NCI-H82 (cell line): ENCODE data around the gene FCER1G.

Experiments used
- DNase-seq: peaks from one replicate; lab custom pipeline; 2025; lab: John Stamatoyannopoulos, UW

The FCER1G gene

GRCh38 chr1:161188381-161188780 is 26.7 kb upstream of the FCER1G start:
- DNase-seq, result no peak

- no peak for DNase-seq
Observed at GRCh38 chr1:161189036-161189435, 26.1 kb upstream of the FCER1G start.

- peak; percentile 61 for DNase-seq
Observed at GRCh38 chr1:161190962-161191521, 24.1 kb upstream of the FCER1G start.

- DNase-seq, result no peak
Observed at GRCh38 chr1:161191971-161192370, 23.1 kb upstream of the FCER1G start.

- peak; percentile 94 for DNase-seq
Observed at GRCh38 chr1:161192476-161193465, 22.3 kb upstream of the FCER1G start.

- no peak for DNase-seq
Observed at GRCh38 chr1:161193561-161194235, 21.4 kb upstream of the FCER1G start.

DNA sequence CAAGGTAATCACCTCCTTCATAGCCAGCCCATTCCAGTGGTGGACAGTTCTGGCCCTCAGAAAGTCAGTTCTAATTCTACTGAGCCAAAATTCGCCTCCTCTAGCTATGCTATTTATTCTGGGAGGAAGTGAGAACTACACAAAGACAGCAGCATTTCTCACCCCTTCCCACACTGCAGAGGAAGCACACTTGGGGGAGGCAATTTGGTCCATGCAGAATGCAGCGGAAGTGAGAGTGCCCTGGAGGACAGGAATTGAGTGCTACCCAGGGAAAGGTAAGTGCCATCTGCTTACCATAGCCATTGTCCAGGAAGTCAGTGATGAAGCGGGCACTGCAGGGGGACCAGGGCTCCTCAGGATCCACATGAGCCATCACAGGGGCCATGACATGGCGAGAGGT is 19.9 kb upstream of the FCER1G start:
- DNase-seq, result no peak

GRCh38 chr1:161196111-161196510 is 19.0 kb upstream of the FCER1G start:
- no peak for DNase-seq

- DNase-seq, result peak; percentile 96
Observed at GRCh38 chr1:161196521-161197451, 18.3 kb upstream of the FCER1G start.

DNA sequence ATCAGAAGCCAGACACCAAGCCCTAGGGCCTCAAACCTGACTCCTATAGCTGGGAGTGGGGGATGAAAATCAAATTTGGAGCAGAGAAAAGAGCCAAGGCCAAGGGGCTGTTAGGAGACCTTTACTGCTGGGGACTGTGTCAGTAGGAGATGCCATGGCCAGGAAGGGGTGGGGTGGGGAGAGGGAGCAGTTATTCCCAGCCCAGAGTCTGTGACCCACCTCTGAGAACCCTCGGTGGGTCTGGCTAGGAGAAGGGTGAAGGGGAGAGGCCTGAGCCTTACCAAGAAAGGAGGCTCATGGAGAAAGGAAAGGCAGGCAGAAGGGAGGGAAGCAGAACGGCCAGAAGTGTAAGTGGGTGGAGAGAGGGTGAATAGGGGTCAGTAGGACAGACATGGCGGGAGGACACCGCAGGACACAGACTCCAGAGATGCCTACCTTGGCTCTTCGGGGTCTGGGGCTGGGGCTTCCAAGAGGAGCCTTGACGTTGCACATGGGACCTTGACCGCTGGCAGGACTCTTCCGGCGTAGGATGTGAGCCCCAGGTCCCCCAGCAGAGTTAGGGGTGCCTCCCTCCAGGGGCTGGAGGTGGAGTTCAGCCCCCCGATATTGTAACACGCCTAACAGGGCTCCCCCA is 17.4 kb upstream of the FCER1G start:
- DNase-seq, result no peak

DNA sequence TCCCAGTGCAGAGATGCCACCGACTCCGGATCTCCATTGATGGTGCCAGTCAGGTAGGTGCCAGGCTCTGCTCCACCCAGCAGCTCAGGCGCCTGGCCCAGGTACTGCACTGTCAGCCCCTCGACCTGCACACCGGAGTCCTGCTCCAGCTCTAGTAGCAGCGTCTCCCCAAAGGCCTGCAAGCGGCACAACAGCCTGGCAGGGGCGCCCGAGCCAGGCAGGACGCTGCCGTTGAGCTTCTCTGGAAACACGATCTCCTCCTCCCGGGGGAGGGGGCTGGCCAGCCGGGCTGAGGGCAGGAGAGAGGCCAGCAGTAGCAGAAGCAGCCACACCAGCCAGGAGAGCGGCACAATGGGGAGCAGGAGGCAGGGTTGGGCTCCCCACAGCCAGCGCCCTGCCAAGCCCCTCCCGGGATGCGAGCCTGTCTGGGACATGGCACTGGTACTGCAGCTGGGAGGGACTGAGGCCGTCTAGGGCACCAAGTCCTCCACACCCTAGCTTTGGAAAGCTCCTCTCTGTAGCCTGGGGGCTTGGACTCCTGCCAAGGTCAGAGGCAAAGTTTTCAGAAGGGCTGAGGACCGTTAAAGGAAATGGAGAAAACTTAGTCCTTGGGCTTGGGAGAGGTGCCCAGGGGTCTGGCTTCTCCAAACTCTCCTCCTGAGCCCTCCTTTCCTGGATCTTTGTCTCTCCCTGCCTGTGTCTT is 16.8 kb upstream of the FCER1G start:
- peak; percentile 64 for DNase-seq

DNA sequence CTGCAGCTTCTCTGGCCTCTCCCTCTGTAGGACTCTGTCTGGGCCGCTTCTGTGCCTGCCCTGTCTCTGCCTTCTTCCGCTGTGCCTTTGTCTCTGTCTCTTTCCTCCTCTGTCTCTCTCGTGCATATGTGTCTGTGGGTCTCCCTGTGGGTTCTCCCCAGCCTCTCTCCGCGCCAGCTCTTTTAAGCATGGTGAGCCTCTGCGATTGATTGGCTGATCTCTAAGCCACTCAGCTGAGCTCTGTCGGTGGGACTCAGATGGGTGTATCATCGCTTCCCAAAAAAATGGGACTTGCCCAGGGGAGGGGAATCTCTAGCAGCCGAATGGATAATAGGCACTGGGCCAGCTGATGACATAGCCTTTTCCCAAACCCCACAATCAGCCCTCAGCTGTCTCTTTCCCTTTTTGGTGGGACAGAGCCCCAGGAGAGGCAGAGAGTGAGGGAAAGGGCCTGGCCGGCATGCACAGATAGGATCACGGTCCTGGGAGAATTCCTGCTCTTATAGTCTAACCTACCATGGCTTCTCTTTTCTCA is 16.1 kb upstream of the FCER1G start, which contains the start of gene ADAMTS4:
ADAMTS4 (minus strand) TSS at position 158 of the 535 bp plus-strand sequence. CDS start 427 bp downstream, outside the sequence.
- peak; percentile 77 for DNase-seq

GRCh38 chr1:161199506-161200139 is 15.5 kb upstream of the FCER1G start:
- peak; percentile 26 for DNase-seq

GRCh38 chr1:161200421-161200991 is 14.6 kb upstream of the FCER1G start:
- no peak for DNase-seq

GRCh38 chr1:161200992-161201835 is 13.9 kb upstream of the FCER1G start:
- DNase-seq, result peak; percentile 32

DNA sequence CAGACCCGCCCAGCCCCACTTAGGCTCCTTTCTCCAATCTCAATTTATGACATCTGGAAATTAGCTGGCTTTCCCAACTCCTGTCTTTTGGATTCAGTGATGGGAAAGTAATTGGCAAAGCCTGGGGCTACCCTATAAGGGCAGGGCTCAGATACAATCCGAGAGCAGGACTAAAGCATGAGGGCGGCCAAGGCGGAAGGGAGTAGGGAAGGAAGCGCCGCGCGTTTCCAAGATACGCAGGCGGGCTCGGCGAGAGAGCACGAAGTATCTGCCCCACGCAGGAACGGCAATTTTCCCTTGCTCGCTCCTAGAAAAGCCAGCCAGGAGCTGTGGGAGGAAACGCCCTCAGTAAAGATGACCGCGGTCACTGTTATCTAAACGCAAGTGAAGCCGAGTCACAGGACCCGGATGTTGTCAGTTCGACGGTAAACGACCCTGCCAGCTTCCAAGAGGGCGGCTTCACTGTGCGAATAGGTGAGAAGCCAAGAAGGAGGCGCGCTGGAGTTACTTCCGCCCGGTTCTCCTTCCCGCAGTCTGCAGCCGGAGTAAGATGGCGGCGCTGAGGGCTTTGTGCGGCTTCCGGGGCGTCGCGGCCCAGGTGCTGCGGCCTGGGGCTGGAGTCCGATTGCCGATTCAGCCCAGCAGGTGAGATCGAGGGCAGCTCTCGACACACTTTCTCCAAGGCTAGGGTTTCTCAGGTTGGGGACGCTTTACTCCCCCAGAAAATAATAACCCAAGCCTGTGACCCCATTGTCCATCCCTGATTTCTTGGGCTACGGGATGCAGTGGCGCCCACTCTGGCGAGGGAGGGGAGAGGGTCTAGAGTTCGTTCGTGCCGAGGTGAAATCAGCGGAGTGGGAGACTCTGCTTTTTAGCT is 13.0 kb upstream of the FCER1G start, which contains the start of gene NDUFS2:
NDUFS2 (plus strand) TSS at position 532 of the 877 bp plus-strand sequence; CDS start at position 551, 19 bp downstream.
- peak; percentile 100 for DNase-seq
